ENCODE measurements around the gene GPR132.

DNA sequence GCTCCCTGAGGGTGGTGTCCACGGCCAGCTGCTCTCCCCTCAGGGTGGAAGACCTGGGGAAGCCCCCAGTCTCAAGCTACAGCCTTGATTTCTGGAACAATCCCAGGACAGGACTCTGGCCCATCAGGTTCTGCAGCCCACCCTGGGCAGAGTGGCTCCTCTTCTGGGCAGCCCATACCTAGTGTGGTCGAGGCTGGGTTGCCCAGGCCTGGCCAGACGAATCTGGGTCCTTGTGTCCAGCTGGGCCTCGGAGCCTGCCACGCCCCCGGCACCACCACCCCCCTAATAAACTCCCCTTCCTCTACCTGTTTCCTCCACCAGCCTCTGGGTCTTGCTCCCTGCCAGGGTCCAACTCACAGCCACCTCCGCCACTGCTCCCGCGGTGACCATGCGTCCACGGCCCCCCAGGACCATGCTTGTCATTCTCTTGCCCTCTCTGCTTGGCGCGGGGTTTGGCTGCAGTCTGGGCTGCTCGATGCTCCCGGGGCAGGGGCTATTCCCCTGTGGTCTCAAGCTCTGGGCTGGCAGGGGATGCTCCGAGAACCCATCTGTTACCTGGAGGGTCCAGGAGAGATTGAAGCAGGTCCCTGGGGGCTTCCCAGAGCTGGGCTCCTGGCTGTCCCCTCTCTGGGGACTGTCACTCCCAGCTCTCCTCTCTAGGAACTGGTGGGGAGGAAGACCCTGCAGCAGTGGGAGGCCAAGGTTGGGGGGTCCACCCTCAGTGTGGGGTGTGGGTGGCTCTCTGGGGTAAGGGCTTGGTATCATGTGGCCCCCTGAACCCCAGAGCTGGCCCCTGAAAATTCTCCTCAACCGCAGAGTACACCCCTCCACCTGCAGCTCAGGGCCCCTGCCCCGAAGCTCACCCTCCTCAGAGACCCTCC is 8.7 kb upstream of the GPR132 start:
- TF ChIP-seq, protein P1, sequence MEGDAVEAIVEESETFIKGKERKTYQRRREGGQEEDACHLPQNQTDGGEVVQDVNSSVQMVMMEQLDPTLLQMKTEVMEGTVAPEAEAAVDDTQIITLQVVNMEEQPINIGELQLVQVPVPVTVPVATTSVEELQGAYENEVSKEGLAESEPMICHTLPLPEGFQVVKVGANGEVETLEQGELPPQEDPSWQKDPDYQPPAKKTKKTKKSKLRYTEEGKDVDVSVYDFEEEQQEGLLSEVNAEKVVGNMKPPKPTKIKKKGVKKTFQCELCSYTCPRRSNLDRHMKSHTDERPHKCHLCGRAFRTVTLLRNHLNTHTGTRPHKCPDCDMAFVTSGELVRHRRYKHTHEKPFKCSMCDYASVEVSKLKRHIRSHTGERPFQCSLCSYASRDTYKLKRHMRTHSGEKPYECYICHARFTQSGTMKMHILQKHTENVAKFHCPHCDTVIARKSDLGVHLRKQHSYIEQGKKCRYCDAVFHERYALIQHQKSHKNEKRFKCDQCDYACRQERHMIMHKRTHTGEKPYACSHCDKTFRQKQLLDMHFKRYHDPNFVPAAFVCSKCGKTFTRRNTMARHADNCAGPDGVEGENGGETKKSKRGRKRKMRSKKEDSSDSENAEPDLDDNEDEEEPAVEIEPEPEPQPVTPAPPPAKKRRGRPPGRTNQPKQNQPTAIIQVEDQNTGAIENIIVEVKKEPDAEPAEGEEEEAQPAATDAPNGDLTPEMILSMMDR (IDR thresholded peaks at IDR 0.05) = no peak
- TF ChIP-seq POLR2A (IDR thresholded peaks at IDR 0.05) (no peak), POLR2AphosphoS5 (IDR thresholded peaks at IDR 0.05) (no peak), EP300 (IDR thresholded peaks at IDR 0.05) (no peak)
